GM19099 (cell line): Measurements from ENCODE around the gene TNFRSF19.

Experiments used
- POLR2A ChIP-seq: IDR thresholded peaks from 3 replicates; pipeline ENCODE4 v1.6.1; 2011; ENCODE audit warnings: low read depth; ENCODE audit not compliant: insufficient read length; ENCODE audit errors: extremely low read depth

Gene TNFRSF19, protein sequence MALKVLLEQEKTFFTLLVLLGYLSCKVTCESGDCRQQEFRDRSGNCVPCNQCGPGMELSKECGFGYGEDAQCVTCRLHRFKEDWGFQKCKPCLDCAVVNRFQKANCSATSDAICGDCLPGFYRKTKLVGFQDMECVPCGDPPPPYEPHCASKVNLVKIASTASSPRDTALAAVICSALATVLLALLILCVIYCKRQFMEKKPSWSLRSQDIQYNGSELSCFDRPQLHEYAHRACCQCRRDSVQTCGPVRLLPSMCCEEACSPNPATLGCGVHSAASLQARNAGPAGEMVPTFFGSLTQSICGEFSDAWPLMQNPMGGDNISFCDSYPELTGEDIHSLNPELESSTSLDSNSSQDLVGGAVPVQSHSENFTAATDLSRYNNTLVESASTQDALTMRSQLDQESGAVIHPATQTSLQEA

GRCh38 chr13:23570099-23570920 lies at the start of gene TNFRSF19:
Gene TNFRSF19, plus strand, starts transcription at chr13:23570412. Its CDS starts 19,772 bp downstream, at chr13:23590184.
- TF ChIP-seq POLR2A: no peak

DNA sequence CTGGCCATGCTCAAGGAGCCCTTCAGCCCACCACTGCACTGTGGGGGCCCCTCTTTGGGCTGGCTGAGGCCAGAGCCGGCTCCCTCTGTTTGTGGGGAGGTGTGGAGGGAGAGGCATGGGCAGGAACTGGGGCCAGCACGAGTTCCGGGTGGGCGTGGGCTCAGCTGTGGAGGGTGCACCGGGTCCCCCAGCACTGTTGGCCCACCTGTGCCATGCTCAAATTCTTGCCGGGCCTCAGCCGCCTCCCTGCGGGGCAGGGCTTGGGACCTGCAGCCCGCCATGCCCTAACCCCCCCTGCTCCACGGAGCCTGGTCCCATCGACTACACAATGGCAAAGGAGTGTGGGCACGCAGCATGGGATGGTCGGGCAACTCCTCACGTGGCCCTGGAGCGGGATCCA lies 38.8 kb upstream of the TNFRSF19 start:
- no peak for TF ChIP-seq POLR2A

DNA sequence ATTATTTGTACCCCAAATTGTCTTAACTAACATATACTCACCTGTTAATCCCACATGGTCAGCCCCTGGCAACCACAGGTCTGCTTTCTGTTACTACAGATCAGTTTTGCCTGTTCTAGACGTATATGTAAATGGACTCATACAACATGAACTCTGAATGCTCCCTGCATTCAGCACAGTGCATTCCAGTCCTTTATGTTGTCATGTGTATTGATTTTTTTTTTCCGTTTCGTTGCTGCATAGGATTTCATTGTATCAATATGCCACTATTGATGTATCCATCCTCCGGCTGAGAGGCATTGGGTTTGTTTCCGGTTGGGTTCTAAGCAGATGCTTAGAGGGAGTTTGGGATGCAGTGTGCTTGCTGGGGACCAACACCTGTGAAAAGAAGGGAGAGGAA lies 36.1 kb upstream of the TNFRSF19 start:
- TF ChIP-seq POLR2A: no peak

- no peak for TF ChIP-seq POLR2A
These were observed 28.9 kb upstream of the TNFRSF19 start for GRCh38 chr13:23541221-23541824.

DNA sequence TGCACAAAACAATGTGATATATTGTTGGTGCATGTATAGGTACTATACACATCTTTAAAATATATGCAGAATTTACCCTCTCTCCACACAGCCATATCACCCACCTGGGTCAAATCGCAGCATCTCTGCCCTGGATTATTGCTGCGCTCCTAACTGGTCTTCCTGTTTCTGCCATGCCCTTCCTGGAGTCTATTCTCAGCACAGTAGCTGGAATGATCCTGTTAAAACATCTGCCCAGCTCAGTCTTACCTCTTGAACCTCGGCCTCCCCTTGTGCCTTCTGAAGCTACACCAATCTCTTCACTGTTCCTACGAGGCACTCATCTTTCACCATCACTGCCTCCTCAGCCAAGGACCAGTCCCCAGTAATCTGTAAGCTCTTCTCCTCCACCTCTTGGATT lies 25.5 kb upstream of the TNFRSF19 start:
- no peak for TF ChIP-seq POLR2A

DNA sequence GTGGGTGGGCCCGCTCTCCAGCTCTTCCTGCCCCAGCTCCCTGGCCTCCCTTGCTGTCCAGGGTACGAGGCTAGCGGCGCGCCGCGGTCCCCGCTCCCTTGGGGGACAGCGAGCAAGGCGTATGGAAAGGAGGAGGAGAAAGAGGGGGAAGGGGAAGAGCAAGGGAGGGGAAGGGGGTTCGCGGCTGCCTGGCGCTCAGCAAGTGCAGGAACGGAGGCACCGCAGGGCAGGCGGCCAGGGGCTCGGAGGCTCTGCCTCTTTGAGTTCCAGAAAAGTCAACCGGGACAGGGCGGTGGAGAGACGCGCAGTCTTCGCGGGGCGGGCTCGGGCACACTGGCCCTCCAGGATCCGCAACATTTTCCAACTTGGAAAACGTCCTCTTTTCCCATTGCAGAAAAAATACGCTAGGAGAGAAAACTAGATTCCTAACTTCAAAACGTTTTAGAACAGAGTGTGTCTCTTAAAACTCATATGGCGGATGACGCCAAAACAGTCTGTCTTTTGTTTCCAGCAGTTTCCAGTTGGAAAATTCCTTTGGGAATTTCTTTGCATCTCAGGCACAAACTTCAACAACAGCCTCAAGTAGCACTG lies 23.1 kb upstream of the TNFRSF19 start:
- no peak for TF ChIP-seq POLR2A

- TF ChIP-seq POLR2A: no peak
These were observed 20.5 kb upstream of the TNFRSF19 start for GRCh38 chr13:23549724-23550123.

- TF ChIP-seq POLR2A: no peak
These were observed 20.0 kb upstream of the TNFRSF19 start for GRCh38 chr13:23550163-23550562.

DNA sequence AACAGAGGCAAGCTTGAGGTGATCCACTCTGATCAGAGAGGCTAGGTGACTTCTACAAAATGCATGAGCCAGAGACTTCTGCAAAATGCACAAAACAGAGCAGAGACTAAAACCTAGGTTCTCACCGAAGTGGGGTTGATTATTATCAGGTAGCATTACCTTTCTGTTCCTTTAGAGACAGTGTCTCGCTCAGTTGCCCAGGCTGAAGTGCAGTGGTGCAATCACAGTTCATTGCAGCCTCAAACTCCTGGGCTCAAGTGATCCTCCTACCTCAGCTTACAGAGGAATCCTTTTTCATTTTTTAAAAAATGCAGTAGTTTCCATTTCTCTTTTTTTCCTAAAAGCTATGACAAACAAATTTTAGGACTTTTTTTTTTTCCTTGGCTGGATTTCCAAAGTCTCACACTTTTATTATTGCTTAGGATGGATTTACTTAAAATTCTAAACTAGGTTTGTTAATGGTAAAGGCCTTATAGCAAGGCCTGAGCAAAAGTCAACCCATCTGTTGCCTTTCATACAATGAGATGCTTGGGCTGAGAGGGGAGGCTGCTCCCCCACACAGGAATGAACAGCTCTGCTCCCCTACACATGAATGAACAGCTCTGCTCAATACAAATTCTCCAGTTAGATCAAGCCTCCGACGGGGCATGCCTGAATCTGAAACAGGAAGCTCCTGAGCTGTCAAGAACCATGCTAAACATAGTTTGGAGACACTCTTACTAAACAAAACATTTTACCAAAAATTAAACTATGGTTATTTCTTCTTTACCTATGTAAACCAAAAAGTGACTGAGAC lies 18.8 kb upstream of the TNFRSF19 start:
- TF ChIP-seq POLR2A: no peak

DNA sequence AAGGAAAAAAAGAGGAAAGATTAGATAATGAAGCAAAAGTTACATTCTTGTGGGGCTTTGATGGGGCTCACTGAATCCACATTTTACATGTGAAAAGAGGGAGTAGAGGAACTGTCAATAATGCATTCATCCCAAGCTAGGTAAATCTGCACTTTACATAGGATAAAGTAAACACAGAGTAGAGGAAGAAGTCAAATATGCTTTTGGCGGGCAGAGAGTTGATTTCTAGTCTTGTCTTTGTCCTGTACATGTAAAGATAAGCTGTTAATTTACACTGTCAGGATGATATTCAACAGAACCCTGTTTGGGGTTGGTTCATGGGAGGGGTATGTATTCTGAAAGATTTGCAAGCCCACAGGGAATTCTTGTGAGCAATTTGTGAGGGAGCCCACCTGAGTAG lies 18.0 kb upstream of the TNFRSF19 start:
- TF ChIP-seq POLR2A: no peak

DNA sequence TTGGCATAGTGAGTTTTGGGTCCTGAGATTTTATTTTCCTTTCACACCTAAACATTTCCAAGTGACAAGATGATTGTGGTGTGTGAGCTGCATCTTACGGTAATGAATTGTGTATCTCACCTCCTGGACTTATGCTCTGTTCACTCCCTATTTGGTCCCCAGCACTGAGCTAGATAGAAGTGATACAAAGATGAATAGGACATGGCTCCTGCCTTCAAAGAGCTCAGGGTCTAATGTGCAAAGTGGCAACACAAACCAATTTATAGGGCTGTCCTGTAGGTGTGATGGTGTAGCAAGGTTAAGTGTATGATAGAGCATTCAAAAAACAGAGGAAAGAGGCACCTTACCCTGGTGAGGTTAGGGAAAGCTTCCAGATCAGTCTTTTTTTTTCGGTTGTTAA lies 17.6 kb upstream of the TNFRSF19 start:
- no peak for TF ChIP-seq POLR2A

GRCh38 chr13:23554000-23554399 lies 16.2 kb upstream of the TNFRSF19 start:
- no peak for TF ChIP-seq POLR2A

DNA sequence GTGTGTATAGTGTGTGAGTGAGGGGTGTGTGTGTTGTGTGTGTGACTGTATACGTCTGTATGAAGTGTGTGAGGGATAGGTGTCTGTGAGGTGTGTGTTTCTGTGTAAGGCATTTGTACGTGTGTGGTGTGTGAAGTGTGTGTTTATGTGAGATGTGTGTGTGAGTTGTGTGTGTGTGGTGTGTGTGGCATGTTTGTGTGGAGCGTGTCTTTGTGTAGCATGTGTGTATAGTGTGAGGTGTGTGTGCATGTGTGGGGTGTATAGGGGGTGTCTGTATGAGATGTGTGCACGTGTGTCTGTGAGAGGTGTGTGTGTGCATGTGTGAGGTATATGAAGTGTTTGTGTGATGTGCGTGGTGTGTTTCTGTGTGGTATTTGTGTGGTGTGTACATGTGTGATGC lies 13.2 kb upstream of the TNFRSF19 start:
- TF ChIP-seq POLR2A: no peak

GRCh38 chr13:23557733-23558132 lies 12.5 kb upstream of the TNFRSF19 start:
- TF ChIP-seq POLR2A: no peak

DNA sequence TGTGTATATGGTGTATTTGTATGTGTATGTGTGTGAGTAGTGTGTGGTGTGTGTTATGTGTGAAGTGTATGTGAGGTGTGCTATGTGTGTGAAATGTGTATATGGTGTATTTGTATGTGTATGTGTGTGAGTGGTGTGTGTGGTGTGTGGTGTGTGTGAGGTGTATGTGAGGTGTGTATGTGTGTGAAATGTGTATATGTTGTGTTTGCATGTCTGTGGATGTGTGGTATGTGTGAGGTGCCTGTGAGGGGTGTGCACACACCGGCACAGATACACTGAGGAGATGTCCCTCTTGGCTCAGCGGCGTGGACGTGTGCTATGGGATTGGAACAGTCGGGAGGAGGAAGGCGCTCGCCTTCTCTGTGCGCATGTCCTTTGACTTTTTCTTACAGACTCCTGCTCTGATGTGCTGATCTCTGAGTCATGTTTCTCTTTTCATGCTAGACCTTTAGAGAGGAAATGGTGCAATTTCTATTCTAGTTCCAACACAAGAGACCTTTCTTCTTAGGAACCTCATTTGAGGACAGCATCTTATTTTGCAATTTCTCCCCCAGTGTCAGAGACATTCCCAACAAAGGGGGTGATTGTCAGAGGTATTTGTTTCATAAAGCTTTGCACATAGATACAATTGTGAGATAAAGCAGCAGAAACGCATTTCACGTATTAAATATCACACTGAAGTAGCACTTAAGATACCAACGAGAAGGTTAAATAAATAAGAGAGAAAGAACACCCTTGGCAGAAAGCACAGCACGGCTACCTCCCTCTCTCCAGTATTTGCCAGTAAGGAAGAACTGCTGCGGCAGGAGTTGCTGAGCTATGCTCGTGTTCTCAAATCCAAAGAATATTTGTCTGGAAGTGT lies 11.3 kb upstream of the TNFRSF19 start:
- TF ChIP-seq POLR2A: no peak
